ENCODE measurements around the gene KAT2A. TPM values are rescaled to one million over a fixed set of nuclear protein-coding genes. Genes with fewer than 3 reads are reported as not detected.
A peak's percentile ranks its signal among the peaks of the same experiment; 100 is the strongest.

Gene KAT2A
- total RNA-seq, 3 donors from 2014 or later (not counting 1 experiment from before 2014, with no cell fraction given): 29.6 to 32.8 (median 29.9) TPM

GRCh38 chr17:42122371-42123303 is 1.5 kb upstream of the KAT2A start, which contains the start of gene HSPB9:
HSPB9 (plus strand) TSS chr17:42122804; CDS start chr17:42122851, 47 bp downstream.
- Mint-ChIP-seq H3K36me3 (peaks cover 7% of the 10 kb centered on the region), H3K4me1 (peaks cover 5 to 21% of the 10 kb centered on the region in 2 donors), H3K4me3 (peak within 1 kb of the TSS; percentile 75)

GRCh38 chr17:42120161-42120769 is 902 bp downstream of the KAT2A start:
- H3K36me3 ChIP-seq (ENCODE audit: control insufficient read depth, insufficient read depth, low read length): peaks cover 8% of the 10 kb centered on the region
- no peaks in the 10 kb centered on the region for H3K9me3 ChIP-seq (ENCODE audit: control insufficient read depth, insufficient read depth, low read length)
- intact Hi-C loops (cut with micrococcal nuclease): no loop called here
- Mint-ChIP-seq H3K4me1 (peaks cover 5 to 28% of the 10 kb centered on the region in 2 donors), H3K9me3 (no peaks in the 10 kb centered on the region), H3K36me3 (no peaks in the 10 kb centered on the region), H3K27me3 (ENCODE audit: low read depth in 2 of 2) (no peaks in the 10 kb centered on the region), H3K4me3 (peak overlapping the region; percentile 57), H3K27ac (no peak overlapping the region)
- no peaks in the 10 kb centered on the region for H3K27me3 ChIP-seq (ENCODE audit: control insufficient read depth, insufficient read depth, low read length)
- H3K27ac ChIP-seq (ENCODE audit: low read length): no peak overlapping the region
- no peak overlapping the region for H3K4me3 ChIP-seq (ENCODE audit: low read length)
- TF ChIP-seq, protein P1, sequence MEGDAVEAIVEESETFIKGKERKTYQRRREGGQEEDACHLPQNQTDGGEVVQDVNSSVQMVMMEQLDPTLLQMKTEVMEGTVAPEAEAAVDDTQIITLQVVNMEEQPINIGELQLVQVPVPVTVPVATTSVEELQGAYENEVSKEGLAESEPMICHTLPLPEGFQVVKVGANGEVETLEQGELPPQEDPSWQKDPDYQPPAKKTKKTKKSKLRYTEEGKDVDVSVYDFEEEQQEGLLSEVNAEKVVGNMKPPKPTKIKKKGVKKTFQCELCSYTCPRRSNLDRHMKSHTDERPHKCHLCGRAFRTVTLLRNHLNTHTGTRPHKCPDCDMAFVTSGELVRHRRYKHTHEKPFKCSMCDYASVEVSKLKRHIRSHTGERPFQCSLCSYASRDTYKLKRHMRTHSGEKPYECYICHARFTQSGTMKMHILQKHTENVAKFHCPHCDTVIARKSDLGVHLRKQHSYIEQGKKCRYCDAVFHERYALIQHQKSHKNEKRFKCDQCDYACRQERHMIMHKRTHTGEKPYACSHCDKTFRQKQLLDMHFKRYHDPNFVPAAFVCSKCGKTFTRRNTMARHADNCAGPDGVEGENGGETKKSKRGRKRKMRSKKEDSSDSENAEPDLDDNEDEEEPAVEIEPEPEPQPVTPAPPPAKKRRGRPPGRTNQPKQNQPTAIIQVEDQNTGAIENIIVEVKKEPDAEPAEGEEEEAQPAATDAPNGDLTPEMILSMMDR (IDR thresholded peaks at IDR 0.05): no peak
- ATAC-seq: no peak
- no peak for DNase-seq
- peaks cover 22% of the 10 kb centered on the region for H3K4me1 ChIP-seq (ENCODE audit: control insufficient read depth, insufficient read depth, low read length)
- WGBS (ENCODE audit: insufficient coverage): 71% methylated on average over 7 of the region's 7 CpGs

More at GRCh38 chr17:42122371-42123303, 1.5 kb upstream of the KAT2A start, which contains the start of gene HSPB9:
- Mint-ChIP-seq H3K9me3 (no peaks in the 10 kb centered on the region), H3K27ac (peak within 1 kb of the TSS in 1 of 2 donors; percentile 47), H3K27me3 (ENCODE audit: low read depth in 2 of 2) (no peaks in the 10 kb centered on the region)
- DNase-seq (no peak), ATAC-seq (no peak)
- Histone ChIP-seq H3K4me3 (ENCODE audit: low read length) (no peak within 1 kb of the TSS), H3K27ac (ENCODE audit: low read length) (no peak within 1 kb of the TSS), H3K36me3 (ENCODE audit: control insufficient read depth, insufficient read depth, low read length) (peaks cover 28% of the 10 kb centered on the region), H3K4me1 (ENCODE audit: control insufficient read depth, insufficient read depth, low read length) (peaks cover 11% of the 10 kb centered on the region), H3K9me3 (ENCODE audit: control insufficient read depth, insufficient read depth, low read length) (no peaks in the 10 kb centered on the region), H3K27me3 (ENCODE audit: control insufficient read depth, insufficient read depth, low read length) (no peaks in the 10 kb centered on the region)
- TF ChIP-seq, protein P1 (IDR thresholded peaks at IDR 0.05): no peak
- intact Hi-C loops (cut with micrococcal nuclease): no loop called here
- WGBS (ENCODE audit: insufficient coverage): 97% methylated on average over 61 of the region's 61 CpGs

GRCh38 chr17:42119301-42119700 is 1.9 kb downstream of the KAT2A start:
- Mint-ChIP-seq H3K4me1 (peaks cover 5 to 24% of the 10 kb centered on the region in 2 donors), H3K27ac (no peak overlapping the region), H3K27me3 (ENCODE audit: low read depth in 2 of 2) (no peaks in the 10 kb centered on the region), H3K36me3 (no peaks in the 10 kb centered on the region), H3K4me3 (peak overlapping the region; percentile 13), H3K9me3 (no peaks in the 10 kb centered on the region)
- Histone ChIP-seq H3K9me3 (ENCODE audit: control insufficient read depth, insufficient read depth, low read length) (no peaks in the 10 kb centered on the region), H3K27me3 (ENCODE audit: control insufficient read depth, insufficient read depth, low read length) (no peaks in the 10 kb centered on the region), H3K4me3 (ENCODE audit: low read length) (no peak overlapping the region), H3K36me3 (ENCODE audit: control insufficient read depth, insufficient read depth, low read length) (peaks cover 4% of the 10 kb centered on the region), H3K4me1 (ENCODE audit: control insufficient read depth, insufficient read depth, low read length) (peaks cover 26% of the 10 kb centered on the region), H3K27ac (ENCODE audit: low read length) (no peak overlapping the region)
- no peak for DNase-seq
- intact Hi-C loops (cut with micrococcal nuclease): loop anchor here (5.0 kb wide), 1 partner anchor 382 kb away; no protein-coding TSS in a partner anchor
- TF ChIP-seq, protein P1 (IDR thresholded peaks at IDR 0.05): no peak
- ATAC-seq: no peak
- 93% methylated on average over 18 of the region's 18 CpGs for WGBS (ENCODE audit: insufficient coverage)
